NOMO-1 treated with dmso at 0.1 percent for 144 hours (cell line): ENCODE results near the gene ATP5F1B.
A peak's percentile ranks its signal among the peaks of the same experiment; 100 is the strongest.
"Not testable (repeated sequence)": the region's sequence is repeated elsewhere in the genome, so short reads cannot be mapped to it uniquely, and the experiment has no call there.

Experiments used
- DNase-seq: peaks from one replicate; lab custom pipeline; 2025; ENCODE audit not compliant: unreplicated experiment; lab: John Stamatoyannopoulos, UW

ATP5F1B gene

GRCh38 chr12:56645717-56646446, at the start of gene ATP5F1B:
Gene ATP5F1B (minus strand): TSS chr12:56645984. CDS start chr12:56645963, 21 bp downstream.
- DNase-seq: peak; percentile 98

- DNase-seq: no peak
Measured at GRCh38 chr12:56694161-56694560, 48.4 kb upstream of the ATP5F1B start.

GRCh38 chr12:56688846-56689109, 43.0 kb upstream of the ATP5F1B start:
- DNase-seq: peak; percentile 59

GRCh38 chr12:56688129-56688845, 42.5 kb upstream of the ATP5F1B start, which contains the start of gene PTGES3:
Gene PTGES3 (minus strand): TSS chr12:56688284. CDS start chr12:56687999, 285 bp downstream.
- peak; percentile 98 for DNase-seq

DNA sequence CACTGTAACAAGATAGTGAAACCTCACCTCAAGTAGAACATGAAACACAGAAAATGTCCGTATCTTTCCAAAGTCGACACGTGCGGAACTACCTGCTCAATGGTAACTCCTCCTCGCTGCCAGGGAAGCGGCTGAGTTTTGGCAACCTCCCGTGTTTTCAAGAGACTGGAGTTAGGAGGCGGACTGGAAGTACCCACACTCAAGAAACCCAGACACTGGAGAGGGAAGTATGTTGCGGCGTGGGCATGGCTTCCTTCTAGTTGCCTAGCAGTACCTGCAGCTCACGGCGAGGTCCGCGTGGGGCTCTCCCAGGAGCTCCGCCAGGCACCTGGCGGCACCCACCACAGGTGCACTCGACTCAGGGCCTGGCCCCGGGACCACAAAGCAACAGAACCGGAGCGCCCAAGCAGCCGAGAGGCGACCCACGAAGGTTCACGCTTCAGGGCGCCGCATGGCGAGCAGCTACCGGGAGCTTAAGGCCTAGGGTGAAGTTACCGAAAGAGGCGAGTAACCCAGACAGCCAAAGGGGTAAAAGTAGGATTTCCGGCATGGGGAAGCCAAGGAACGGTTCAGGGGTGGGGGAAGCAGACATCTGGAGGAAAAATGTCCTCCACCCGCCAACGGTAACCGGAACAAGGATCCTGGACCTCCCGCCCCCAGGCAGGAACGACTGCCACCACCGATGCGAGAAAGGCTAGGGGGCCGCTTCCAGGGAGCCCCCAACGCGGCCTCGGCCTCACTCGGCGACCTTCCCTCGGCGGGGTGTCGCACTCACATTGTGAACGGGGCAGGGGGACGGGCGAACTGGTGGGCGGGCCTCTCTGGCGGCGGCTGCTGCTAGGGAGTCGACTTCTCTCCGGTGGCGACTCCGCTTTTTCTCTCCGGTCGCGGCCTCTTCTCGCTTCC, 41.7 kb upstream of the ATP5F1B start:
- DNase-seq: peak; percentile 58

- no peak for DNase-seq
Measured at GRCh38 chr12:56684745-56685359, 39.1 kb upstream of the ATP5F1B start.

GRCh38 chr12:56682323-56682722, 36.5 kb upstream of the ATP5F1B start:
- DNase-seq: no peak

DNA sequence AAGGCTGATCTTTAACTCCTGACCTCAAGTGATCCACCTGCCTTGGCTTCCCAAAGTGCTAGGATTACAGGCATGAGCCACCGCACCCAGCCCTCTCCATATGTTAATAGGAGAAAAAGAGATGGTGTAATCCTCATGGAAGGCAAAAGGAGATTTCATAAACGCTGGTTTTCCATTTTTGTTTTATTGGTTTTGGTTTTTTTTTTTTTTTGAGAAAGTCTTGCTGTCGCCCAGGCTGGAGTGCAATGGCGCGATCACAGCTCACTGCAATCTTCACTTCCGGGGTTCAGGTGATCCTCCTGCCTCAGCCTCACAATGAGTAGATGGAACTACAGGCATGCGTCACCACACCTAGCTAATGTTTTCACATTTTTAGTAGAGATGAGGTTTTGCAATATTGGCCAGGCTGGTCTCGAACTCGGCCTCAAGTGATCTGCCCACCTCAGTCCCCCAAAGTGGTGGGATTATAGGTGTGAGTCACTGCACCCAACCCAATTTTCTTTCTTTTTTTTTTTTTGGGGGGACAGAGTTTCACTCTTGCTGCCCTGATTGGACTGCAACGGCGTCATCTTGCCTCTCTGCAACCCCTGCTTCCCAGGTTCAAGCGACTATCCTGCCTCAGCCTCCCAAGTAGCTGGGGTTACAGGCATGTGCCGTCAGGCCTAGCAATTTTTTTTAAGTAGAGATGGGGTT, 34.2 kb upstream of the ATP5F1B start:
- DNase-seq: no peak

GRCh38 chr12:56678852-56679251, 33.1 kb upstream of the ATP5F1B start:
- DNase-seq: no peak

DNA sequence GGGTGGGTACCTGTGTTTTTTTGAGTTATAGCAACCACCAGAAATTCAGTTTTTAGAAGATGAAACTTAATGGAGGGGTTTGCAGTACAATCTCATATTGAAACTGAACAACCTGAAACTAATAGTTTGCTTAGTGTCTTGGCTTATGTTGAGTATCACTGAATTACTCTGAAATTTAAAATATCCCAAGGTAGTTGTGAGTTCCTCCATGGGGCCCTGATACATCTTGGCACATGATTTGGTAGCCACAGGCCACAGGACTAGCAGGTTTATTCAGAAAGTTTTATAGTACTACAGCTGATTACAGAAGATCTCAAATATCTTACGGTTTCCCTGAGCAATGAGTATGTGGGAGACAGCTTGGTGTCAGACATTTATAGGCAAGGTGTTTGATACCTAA, 31.9 kb upstream of the ATP5F1B start:
- no peak for DNase-seq

- no peak for DNase-seq
Measured at GRCh38 chr12:56676851-56677580, 31.2 kb upstream of the ATP5F1B start.

DNA sequence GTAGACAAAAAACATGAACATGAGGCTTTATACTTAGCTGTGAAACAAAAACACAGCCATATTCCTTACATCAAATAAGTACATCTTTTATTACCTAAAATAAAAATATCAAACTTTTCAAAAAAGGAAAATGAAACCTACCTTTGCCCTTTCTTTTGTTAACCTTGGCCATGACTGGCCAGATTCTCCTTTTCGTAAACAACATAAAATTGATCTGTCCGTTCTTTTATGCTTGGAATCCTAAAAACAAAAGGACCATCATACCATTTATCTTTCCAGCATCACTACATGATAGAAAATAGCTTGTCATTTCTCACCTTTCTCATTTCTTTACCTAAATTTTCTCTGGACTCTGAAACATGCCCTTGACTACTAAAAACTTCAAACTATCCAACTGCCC, 25.8 kb upstream of the ATP5F1B start:
- no peak for DNase-seq

GRCh38 chr12:56670836-56671235, 25.1 kb upstream of the ATP5F1B start:
- DNase-seq: no peak

- no peak for DNase-seq
Measured at GRCh38 chr12:56668197-56668457, 22.3 kb upstream of the ATP5F1B start.

- DNase-seq: no peak
Measured at GRCh38 chr12:56661979-56662638, 16.3 kb upstream of the ATP5F1B start.

DNA sequence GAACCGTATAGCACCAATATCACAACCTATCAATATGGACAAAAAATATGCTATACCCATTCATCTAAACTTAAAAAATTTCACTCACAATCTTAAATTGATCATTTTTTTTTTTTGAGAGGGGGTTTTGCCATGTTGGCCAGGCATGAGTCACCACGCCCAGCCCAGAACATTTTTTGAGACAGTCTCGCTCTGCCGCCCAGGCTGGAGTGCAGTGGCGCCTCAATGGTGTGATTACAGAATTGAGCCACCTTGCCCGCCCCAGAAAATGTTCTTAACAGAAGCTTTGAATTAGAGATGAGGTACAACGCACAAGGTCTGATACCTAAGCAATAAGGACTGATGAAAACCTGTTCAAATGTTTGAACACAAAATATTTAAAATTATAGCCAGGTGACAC, 15.8 kb upstream of the ATP5F1B start:
- no peak for DNase-seq

GRCh38 chr12:56658921-56659320, 13.1 kb upstream of the ATP5F1B start:
- DNase-seq: peak; percentile 85

GRCh38 chr12:56657416-56658379, 11.9 kb upstream of the ATP5F1B start:
- no peak for DNase-seq

GRCh38 chr12:56653781-56654180, 8.0 kb upstream of the ATP5F1B start:
- not testable (repeated sequence) for DNase-seq
